ENCODE results near the gene SLC5A9.

SLC5A9 gene

GRCh38 chr1:48227165-48228013, 4.9 kb downstream of the SLC5A9 start:
- Histone ChIP-seq H3K9me3 (ENCODE audit: severe bottlenecking) (no peaks in the 10 kb centered on the region), H3K27ac (no peak overlapping the region), H3K36me3 (no peaks in the 10 kb centered on the region), H3K4me3 (ENCODE audit: low read depth, low read length) (no peak overlapping the region), H3K27me3 (ENCODE audit: insufficient read depth, low read depth, severe bottlenecking) (no peaks in the 10 kb centered on the region)
- no peak for TF ChIP-seq CTCF (IDR thresholded peaks at IDR 0.05; ENCODE audit: low read depth, low read length)
- DNase-seq, result no peak

DNA sequence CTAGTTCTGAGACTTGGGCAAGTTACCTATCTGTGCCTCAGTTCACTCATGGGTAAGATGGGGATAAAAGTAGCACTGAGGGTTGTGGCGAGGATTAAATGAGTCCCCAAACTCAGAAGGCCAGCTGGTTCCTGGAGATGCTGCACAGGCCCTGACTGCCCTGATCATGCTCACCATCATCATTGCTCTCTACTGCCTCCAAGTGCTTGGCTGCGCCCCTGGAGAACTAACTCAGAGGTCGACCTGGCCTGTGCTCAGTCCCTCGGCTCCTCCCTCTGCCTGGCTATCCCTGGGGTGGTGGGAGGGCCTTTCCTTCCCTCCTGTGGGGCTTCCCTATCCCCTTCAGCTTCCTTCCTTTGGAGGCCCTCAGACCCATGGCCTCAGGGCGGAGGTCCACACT, 5.6 kb downstream of the SLC5A9 start:
- TF ChIP-seq CTCF (IDR thresholded peaks at IDR 0.05; ENCODE audit: low read depth, low read length), result peak; percentile 79
- Histone ChIP-seq H3K36me3 (no peaks in the 10 kb centered on the region), H3K27me3 (ENCODE audit: insufficient read depth, low read depth, severe bottlenecking) (no peaks in the 10 kb centered on the region), H3K4me3 (ENCODE audit: low read depth, low read length) (no peak overlapping the region), H3K9me3 (ENCODE audit: severe bottlenecking) (no peaks in the 10 kb centered on the region), H3K27ac (no peak overlapping the region)
- peak; percentile 63 for DNase-seq

- no peak for TF ChIP-seq CTCF (IDR thresholded peaks at IDR 0.05; ENCODE audit: low read depth, low read length)
- H3K27me3 ChIP-seq (ENCODE audit: insufficient read depth, low read depth, severe bottlenecking), result no peaks in the 10 kb centered on the region
- no peaks in the 10 kb centered on the region for H3K9me3 ChIP-seq (ENCODE audit: severe bottlenecking)
- no peak overlapping the region for H3K27ac ChIP-seq
- no peaks in the 10 kb centered on the region for H3K36me3 ChIP-seq
- DNase-seq, result no peak
- no peak overlapping the region for H3K4me3 ChIP-seq (ENCODE audit: low read depth, low read length)
Measured at GRCh38 chr1:48229317-48229716, 6.8 kb downstream of the SLC5A9 start.

DNA sequence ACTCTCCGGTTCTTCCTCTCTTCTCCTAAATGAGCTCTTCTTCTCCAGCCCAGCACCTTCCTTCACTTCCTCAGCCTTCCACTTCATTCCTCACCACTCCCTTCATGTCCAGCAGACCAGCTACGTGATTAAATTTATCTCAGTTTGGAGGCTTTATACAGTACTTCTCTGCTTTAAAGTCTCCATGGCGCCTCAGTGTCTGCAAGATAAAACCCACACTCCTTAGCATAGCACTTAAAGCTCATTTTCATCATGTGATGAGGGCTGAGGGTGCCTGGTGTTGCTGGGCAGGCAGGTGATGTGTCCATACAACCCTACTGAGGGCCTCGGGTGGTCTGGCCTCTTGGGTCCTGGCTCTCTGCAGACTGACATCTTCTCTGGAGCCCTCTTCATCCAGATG, 7.7 kb downstream of the SLC5A9 start:
- Histone ChIP-seq H3K9me3 (ENCODE audit: severe bottlenecking) (no peaks in the 10 kb centered on the region), H3K27ac (no peak overlapping the region), H3K27me3 (ENCODE audit: insufficient read depth, low read depth, severe bottlenecking) (no peaks in the 10 kb centered on the region), H3K4me3 (ENCODE audit: low read depth, low read length) (no peak overlapping the region), H3K36me3 (no peaks in the 10 kb centered on the region)
- DNase-seq, result no peak
- no peak for TF ChIP-seq CTCF (IDR thresholded peaks at IDR 0.05; ENCODE audit: low read depth, low read length)

DNA sequence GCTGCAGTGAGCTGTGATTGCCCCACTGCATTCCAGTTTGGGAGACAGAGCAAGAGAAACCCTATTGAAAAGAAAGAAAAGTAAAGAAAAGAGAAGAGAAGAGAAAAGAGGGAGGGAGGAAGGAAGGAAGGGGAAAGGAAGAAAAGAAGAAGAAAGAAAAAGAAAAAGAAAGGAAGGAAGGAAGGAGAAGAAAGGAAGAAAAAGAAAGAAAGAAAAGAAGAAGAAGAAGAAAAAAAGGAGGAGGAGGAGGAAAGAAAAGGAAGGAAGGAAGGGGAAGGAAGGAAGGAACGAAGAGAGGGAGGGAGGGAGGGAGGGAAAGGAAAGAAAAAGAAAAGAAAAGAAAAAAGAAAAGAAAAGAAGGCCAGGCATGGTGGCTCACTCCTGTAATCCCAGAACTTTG, 10.2 kb downstream of the SLC5A9 start:
- no peaks in the 10 kb centered on the region for H3K27me3 ChIP-seq (ENCODE audit: insufficient read depth, low read depth, severe bottlenecking)
- H3K36me3 ChIP-seq, result no peaks in the 10 kb centered on the region
- no peak overlapping the region for H3K4me3 ChIP-seq (ENCODE audit: low read depth, low read length)
- H3K9me3 ChIP-seq (ENCODE audit: severe bottlenecking), result no peaks in the 10 kb centered on the region
- no peak overlapping the region for H3K27ac ChIP-seq
- DNase-seq, result no peak
- no peak for TF ChIP-seq CTCF (IDR thresholded peaks at IDR 0.05; ENCODE audit: low read depth, low read length)

Measured in WERI-Rb-1 (cell line).